ENCODE data around the gene AGL.

DNA sequence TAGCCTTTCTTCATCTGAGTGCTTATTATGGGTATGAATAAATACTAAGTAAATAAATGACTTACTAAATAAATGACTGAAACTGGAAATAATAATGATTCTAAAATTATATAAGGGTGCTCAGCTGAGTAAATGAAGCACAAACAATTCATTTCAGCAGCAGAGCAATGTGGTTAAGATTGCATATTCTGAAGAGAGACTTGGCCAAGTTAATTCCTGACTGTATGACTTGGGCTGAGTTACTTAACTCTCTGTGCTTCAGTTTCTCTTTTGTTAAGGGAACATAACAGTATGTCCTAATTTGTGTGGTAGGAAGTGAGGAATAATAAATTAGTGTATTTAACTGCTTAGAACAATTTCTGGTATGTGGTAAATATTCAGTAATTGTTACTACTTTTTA, 19.1 kb downstream of the AGL start:
- TF ChIP-seq, protein P1, sequence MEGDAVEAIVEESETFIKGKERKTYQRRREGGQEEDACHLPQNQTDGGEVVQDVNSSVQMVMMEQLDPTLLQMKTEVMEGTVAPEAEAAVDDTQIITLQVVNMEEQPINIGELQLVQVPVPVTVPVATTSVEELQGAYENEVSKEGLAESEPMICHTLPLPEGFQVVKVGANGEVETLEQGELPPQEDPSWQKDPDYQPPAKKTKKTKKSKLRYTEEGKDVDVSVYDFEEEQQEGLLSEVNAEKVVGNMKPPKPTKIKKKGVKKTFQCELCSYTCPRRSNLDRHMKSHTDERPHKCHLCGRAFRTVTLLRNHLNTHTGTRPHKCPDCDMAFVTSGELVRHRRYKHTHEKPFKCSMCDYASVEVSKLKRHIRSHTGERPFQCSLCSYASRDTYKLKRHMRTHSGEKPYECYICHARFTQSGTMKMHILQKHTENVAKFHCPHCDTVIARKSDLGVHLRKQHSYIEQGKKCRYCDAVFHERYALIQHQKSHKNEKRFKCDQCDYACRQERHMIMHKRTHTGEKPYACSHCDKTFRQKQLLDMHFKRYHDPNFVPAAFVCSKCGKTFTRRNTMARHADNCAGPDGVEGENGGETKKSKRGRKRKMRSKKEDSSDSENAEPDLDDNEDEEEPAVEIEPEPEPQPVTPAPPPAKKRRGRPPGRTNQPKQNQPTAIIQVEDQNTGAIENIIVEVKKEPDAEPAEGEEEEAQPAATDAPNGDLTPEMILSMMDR (IDR thresholded peaks at IDR 0.05 in 2 of 3, conservative IDR thresholded peaks at IDR 0.05 in 1 of 3; ENCODE audit: control insufficient read depth in 2 of 3, extremely low read depth in 1 of 3, insufficient read depth in 1 of 3, low read depth in 3 of 3, low read length in 3 of 3) = no peak
- no peak for TF ChIP-seq YY1 (IDR thresholded peaks at IDR 0.05; ENCODE audit: low read depth, low read length)
- TF ChIP-seq SRF (IDR thresholded peaks at IDR 0.05; ENCODE audit: low read depth in 2 of 2, low read length in 2 of 2) = no peak
- TF ChIP-seq ZSCAN29 (IDR thresholded peaks at IDR 0.05) = no peak
- TF ChIP-seq, protein P2, sequence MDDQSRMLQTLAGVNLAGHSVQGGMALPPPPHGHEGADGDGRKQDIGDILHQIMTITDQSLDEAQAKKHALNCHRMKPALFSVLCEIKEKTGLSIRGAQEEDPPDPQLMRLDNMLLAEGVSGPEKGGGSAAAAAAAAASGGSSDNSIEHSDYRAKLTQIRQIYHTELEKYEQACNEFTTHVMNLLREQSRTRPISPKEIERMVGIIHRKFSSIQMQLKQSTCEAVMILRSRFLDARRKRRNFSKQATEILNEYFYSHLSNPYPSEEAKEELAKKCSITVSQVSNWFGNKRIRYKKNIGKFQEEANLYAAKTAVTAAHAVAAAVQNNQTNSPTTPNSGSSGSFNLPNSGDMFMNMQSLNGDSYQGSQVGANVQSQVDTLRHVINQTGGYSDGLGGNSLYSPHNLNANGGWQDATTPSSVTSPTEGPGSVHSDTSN (IDR thresholded peaks at IDR 0.05; ENCODE audit: insufficient replicate concordance, low read depth, low read length) = no peak
- TF ChIP-seq HCFC1 (IDR thresholded peaks at IDR 0.05; ENCODE audit: low read length) = no peak
- no peak for TF ChIP-seq EZH2 (IDR thresholded peaks at IDR 0.05; ENCODE audit: borderline replicate concordance, control insufficient read depth, low read depth, low read length)
- TF ChIP-seq CREB1 (IDR thresholded peaks at IDR 0.05; ENCODE audit: low read depth) = no peak
- TF ChIP-seq, protein P3, sequence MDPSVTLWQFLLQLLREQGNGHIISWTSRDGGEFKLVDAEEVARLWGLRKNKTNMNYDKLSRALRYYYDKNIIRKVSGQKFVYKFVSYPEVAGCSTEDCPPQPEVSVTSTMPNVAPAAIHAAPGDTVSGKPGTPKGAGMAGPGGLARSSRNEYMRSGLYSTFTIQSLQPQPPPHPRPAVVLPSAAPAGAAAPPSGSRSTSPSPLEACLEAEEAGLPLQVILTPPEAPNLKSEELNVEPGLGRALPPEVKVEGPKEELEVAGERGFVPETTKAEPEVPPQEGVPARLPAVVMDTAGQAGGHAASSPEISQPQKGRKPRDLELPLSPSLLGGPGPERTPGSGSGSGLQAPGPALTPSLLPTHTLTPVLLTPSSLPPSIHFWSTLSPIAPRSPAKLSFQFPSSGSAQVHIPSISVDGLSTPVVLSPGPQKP (IDR thresholded peaks at IDR 0.05; ENCODE audit: low read depth, low read length) = no peak
- no peak for TF ChIP-seq GABPA (IDR thresholded peaks at IDR 0.05; ENCODE audit: low read depth)

Data from GM12878 (cell line).